Cerebellar cortex (tissue), 1 donor: ENCODE measurements around the gene ITGA3.
"Not testable (repeated sequence)": the region's sequence is repeated elsewhere in the genome, so short reads cannot be mapped to it uniquely, and the experiment has no call there.

Source experiments
- DNase-seq: peaks from one replicate; pipeline ENCODE4 v3.0.0-alpha.2; 2015; ENCODE audit warnings: low spot score

The ITGA3 gene

GRCh38 chr17:50052822-50053653 lies 2.9 kb upstream of the ITGA3 start:
- DNase-seq, result no peak

DNA sequence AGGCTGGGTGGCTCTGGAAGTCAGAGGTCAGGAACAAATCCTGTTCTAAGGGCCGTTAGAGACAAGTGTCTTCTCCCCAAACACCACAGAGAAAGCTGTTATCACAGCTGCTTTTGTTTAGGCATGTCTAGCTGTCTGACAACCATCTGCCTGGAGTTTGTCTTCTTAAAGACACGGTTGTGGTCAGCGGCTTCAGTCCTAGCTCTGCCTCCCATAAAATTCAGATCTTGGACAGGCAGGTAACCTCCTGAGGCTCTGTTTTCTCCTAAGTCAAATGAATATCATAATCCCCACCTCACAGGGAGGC lies 2.3 kb upstream of the ITGA3 start:
- no peak for DNase-seq

GRCh38 chr17:50055055-50055425 lies 870 bp upstream of the ITGA3 start:
- peak; percentile 87 for DNase-seq

DNA sequence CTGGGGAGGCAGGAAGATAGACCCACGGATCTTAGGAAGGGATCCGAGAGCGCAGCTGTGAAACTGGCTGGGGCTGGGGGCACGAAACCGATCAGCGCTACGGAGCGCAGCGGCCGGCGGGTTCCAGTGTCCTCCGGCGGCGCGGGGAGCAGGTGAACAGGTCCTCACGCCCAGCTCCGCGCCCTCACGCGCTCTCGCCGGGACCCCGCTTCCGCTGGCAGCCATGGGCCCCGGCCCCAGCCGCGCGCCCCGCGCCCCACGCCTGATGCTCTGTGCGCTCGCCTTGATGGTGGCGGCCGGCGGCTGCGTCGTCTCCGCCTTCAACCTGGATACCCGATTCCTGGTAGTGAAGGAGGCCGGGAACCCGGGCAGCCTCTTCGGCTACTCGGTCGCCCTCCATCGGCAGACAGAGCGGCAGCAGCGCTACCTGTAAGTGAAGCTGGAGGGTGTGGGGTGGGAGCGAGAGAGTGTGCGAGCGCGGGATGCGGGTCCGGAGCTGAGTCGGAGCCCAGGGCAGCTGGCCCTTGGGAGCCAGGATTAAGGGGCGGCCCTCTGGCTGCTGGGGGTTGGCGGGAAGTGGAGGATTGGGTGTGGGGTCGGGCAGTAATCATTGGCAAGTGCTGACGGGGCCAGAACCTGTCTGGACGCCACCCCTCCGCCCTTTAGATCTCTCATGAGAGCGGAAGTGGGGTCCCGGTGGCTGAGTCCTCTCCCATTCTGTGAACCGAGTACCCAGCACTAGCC lies 479 bp downstream of the ITGA3 start:
- DNase-seq, result peak; percentile 79

DNA sequence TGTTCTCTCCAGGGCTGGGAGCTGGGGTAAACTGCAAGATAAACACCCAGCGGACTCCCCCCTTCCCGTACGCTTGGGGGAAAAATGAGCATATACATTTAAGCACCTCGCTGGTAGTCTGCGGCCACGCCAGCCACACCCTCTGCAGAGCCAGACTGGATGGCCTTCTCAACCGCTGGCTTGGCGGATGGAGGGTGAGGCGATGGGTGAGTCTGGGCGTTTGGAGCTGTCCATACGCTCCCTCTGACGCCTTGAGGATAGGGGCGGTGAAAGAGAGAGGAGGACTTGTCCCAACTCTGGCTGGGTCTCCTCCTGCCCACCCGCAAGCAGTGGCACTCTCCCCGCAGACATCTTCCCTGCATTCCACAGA lies 1.0 kb downstream of the ITGA3 start:
- DNase-seq, result peak; percentile 27

- DNase-seq, result no peak
These were observed 1.6 kb downstream of the ITGA3 start for GRCh38 chr17:50057521-50057991.

DNA sequence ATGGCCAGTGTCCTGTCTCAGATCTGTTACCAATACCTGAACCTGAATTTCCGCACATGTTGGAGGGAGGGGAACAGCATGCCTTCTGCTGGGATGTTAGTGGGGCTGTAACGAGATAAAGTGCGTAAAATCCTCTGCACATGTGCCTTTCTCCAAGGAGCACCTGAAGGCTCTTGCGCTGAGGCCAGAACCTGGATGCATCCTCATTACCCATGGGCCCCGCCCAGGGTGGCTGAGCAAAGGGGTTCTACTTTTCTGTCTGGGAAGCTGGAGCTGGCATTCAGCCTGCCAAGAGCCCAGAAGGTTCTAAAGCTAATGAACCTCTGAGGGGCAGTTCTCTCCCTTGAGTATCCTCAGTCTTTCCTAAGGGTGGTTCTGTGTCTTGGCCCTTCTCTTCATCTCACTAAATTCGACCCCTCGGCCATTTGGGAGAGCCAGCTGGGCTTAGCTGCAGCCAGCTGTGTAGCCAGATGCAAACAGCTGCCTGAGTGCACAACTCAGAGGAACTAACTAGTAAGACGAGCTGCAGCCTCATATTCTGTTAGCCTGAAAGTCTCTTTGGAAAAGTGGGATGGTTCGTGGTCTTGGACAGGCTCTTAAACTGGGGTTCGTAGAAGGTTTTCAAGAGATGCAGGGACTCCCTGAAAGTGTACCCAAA lies 2.5 kb downstream of the ITGA3 start:
- no peak for DNase-seq

GRCh38 chr17:50059256-50059655 lies 3.3 kb downstream of the ITGA3 start:
- peak; percentile 31 for DNase-seq

DNA sequence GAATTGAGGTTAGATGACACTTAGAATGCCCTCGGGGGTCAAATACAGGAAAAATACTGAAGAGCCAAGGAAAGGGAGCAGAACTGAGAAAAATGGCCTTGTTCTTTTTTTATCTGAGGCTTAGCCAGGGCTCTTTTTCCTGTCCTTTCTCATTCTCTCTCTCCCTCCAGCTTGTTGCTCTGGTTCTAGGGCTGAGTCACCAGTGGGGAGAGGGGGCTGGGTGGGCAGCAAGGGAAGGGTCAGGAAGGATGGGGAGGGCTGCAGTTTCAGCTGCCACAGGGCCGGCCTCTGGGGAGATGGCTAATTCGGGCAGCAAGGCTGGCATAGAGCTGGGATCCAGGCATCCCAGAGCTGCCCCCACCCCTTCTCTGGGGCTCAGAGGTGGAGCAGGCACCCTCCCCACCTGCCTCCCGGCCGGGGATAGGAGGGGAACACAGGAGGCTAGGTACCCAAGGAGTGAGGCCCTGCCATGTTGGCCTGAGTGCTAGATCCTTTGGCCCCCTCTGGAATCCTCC lies 3.9 kb downstream of the ITGA3 start:
- no peak for DNase-seq

DNA sequence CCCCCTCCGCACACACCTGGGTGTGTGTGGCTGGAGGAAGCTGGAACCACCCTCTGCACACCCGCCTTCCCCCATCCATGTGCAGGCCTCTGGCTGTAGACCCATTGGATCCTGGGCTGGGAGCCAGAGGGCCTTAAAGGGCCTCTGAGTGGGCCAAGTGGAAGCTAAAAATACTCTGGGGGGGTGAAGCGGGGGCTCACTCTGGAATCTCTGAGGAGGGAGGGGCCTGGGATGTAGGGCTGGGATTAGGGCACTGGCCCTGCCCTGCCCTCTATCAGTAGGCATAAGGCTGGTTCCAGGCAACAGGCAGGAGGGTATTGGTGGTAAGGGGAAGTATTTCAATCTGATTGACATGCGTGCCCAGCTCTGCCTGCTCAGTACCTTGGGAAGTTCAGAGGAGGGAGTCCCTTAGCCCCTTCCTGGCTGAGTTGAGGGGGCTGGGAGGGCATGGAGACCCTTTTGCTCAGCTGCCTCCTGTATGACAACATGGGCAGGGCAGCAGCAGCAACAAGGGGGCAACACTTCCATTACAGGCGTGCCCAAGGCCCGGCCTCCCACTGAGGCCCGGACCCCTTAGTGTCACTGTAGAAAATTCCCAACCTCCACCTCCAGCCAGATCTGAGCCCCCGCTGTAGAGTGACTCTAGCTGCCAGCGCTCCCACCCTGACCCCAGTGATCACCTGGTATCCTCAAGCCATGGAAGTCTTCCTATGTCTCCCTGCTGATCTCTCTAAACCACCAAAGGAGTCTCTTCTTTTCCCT lies 5.2 kb downstream of the ITGA3 start:
- DNase-seq, result peak; percentile 34

- DNase-seq, result not testable (repeated sequence)
These were observed 5.8 kb downstream of the ITGA3 start for GRCh38 chr17:50061713-50062045.

DNA sequence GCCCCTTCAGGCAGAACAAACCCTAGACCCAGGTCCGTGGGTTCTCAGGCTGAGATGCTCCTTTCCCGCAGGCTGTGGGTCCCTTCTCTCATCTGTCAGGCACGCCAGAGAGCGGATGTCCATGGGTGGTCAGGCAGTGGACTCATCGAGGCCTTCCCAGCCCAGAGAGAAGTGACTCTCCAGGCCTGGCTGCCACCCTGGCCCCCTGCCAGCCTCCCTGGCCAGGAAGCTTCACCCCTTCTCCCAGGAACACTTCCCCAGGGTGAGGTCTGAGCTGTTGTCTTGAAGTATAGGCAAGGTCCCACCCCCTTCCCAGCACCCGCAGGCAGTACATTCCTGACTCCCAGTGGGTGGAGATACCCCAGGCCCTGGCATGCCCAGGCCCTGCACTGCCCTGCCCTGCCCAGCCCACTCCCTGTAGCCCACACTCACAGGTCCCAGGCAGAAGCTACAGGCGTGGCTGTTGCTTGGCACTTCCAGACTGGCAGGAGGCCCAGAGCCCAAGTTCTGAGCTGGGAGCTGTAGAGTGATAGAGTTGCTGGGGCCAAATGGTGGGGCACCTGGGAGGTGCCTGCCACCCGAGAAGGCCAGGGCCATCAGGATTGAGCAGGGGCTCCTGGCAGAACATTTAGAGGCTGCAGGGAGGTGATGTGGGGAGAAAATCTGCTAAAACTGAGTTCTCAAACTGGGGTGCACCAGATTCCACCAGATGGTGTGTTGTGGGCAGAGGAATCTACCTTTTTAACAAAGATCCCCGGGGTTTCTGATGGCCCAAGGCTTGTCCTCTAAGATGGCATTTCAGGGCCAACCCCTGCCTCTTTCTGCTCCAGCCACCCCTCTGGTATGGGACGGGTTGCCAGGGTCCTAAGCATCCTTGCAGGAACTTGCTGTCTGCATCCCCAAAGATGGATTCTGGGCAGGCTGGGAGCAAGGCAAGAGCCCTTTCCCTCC lies 6.7 kb downstream of the ITGA3 start:
- DNase-seq, result no peak

DNA sequence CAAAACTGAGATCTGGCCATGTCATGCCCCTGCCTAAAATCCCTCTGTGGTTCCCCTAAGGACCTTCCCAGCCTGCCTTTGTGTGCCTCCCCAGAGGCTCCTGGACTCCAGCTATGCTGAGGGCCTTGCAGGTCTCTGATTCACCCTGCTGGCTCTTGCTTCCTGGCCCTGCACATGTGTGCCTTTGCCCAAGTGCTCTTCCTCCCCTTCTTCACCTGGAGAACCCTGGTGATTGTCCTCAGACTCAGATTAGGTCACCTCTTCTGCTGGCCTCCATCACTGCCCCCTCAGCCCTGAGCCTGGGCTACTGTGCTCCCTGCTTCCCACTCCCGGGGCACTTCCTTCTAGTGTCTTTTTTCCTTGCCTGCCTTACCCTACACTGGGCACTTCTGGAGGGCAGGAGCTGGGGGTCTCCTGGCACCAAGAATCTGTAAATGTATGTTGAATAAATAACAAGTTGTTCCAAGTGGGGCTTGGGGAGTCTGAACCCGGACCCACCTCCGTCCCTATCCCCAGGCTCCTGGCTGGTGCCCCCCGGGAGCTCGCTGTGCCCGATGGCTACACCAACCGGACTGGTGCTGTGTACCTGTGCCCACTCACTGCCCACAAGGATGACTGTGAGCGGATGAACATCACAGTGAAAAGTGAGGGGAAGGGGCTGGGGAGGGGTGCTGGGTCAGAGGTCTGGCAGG lies 7.8 kb downstream of the ITGA3 start:
- no peak for DNase-seq

- DNase-seq, result no peak
These were observed 8.5 kb downstream of the ITGA3 start for GRCh38 chr17:50064253-50065001.

GRCh38 chr17:50065056-50065455 lies 9.1 kb downstream of the ITGA3 start:
- no peak for DNase-seq

GRCh38 chr17:50066995-50067394 lies 11.1 kb downstream of the ITGA3 start:
- DNase-seq, result no peak

DNA sequence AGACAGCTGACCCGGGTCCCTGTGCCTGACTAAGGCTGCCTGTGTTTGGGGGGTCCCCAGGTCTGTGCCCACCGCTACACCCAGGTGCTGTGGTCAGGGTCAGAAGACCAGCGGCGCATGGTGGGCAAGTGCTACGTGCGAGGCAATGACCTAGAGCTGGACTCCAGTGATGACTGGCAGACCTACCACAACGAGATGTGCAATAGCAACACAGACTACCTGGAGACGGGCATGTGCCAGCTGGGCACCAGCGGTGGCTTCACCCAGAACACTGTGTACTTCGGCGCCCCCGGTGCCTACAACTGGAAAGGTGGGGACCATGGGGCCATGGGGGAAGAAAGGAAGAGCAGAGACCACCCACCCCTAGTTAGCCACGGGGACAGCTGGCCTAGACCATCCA lies 12.1 kb downstream of the ITGA3 start:
- no peak for DNase-seq

- DNase-seq, result no peak
These were observed 15.2 kb downstream of the ITGA3 start for GRCh38 chr17:50070908-50071680.

- DNase-seq, result no peak
These were observed 15.8 kb downstream of the ITGA3 start for GRCh38 chr17:50071692-50072091.
